KMS-11 (cell line): ENCODE data around the gene SUPT20HL1.

Source experiments
- H2AFZ ChIP-seq: fragments of 200-600 bp; sonication (generic); 2 replicates; pipeline ENCODE4 v1.6.1; 2016; ENCODE audit warnings: antibody characterized with exemption, mixed run types, low read depth
- H3K27ac ChIP-seq: fragments of 200-600 bp; sonication (generic); 2 replicates; pipeline ENCODE4 v1.6.1; 2016; ENCODE audit warnings: mild to moderate bottlenecking, mixed run types
- H3K27me3 ChIP-seq: fragments of 200-600 bp; sonication (generic); 2 replicates; pipeline ENCODE4 v1.6.1; 2017; ENCODE audit warnings: mild to moderate bottlenecking, low read depth, mixed run types, moderate library complexity; ENCODE audit not compliant: insufficient read depth
- H3K36me3 ChIP-seq: fragments of 200-600 bp; sonication (generic); 2 replicates; pipeline ENCODE4 v1.6.1; 2017; ENCODE audit warnings: mild to moderate bottlenecking, mixed run types; ENCODE audit not compliant: insufficient read depth
- H3K4me1 ChIP-seq: fragments of 200-600 bp; sonication (generic); 2 replicates; pipeline ENCODE4 v1.6.1; 2016; ENCODE audit warnings: mild to moderate bottlenecking, low read depth, mixed run types; ENCODE audit not compliant: poor library complexity, severe bottlenecking
- H3K4me2 ChIP-seq: fragments of 200-600 bp; sonication (generic); 2 replicates; pipeline ENCODE4 v1.7.0; 2016; ENCODE audit warnings: mild to moderate bottlenecking, mixed run types
- H3K4me3 ChIP-seq: fragments of 200-600 bp; sonication (generic); IDR thresholded peaks from 2 replicates; pipeline ENCODE4 v1.6.1; 2017; ENCODE audit warnings: low read depth, low read length, mixed read lengths; ENCODE audit not compliant: insufficient read depth
- H3K79me2 ChIP-seq: fragments of 200-600 bp; sonication (generic); 2 replicates; pipeline ENCODE4 v1.6.1; 2016; ENCODE audit warnings: low read depth, mixed run types; ENCODE audit not compliant: insufficient read depth
- H3K9ac ChIP-seq: fragments of 200-600 bp; sonication (generic); 2 replicates; pipeline ENCODE4 v1.6.1; 2016; ENCODE audit warnings: mild to moderate bottlenecking, mixed run types
- H4K20me1 ChIP-seq: fragments of 200-600 bp; sonication (generic); 2 replicates; pipeline ENCODE4 v1.6.1; 2016; ENCODE audit warnings: mild to moderate bottlenecking, mixed run types; ENCODE audit not compliant: insufficient read depth
- TF ChIP-seq, protein P1 (sequence below): fragments of 200-600 bp; sonication (generic); conservative IDR thresholded peaks from 2 replicates; pipeline ENCODE4 v1.6.1; 2017; ENCODE audit warnings: low read depth, mild to moderate bottlenecking, antibody characterized with exemption, low read length, moderate library complexity, mixed read lengths

Gene SUPT20HL1

GRCh38 chrX:24372021-24372763 lies 11.8 kb downstream of the SUPT20HL1 start:
- Histone ChIP-seq H3K4me2 (no peak overlapping the region), H3K9ac (no peak overlapping the region), H3K27me3 (no peaks in the 10 kb centered on the region), H3K27ac (no peak overlapping the region), H3K4me3 (no peak overlapping the region), H3K79me2 (no peaks in the 10 kb centered on the region), H3K36me3 (no peaks in the 10 kb centered on the region), H3K4me1 (no peaks in the 10 kb centered on the region), H2AFZ (no peak overlapping the region), H4K20me1 (no peaks in the 10 kb centered on the region)
- TF ChIP-seq, protein P1, sequence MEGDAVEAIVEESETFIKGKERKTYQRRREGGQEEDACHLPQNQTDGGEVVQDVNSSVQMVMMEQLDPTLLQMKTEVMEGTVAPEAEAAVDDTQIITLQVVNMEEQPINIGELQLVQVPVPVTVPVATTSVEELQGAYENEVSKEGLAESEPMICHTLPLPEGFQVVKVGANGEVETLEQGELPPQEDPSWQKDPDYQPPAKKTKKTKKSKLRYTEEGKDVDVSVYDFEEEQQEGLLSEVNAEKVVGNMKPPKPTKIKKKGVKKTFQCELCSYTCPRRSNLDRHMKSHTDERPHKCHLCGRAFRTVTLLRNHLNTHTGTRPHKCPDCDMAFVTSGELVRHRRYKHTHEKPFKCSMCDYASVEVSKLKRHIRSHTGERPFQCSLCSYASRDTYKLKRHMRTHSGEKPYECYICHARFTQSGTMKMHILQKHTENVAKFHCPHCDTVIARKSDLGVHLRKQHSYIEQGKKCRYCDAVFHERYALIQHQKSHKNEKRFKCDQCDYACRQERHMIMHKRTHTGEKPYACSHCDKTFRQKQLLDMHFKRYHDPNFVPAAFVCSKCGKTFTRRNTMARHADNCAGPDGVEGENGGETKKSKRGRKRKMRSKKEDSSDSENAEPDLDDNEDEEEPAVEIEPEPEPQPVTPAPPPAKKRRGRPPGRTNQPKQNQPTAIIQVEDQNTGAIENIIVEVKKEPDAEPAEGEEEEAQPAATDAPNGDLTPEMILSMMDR = no peak

DNA sequence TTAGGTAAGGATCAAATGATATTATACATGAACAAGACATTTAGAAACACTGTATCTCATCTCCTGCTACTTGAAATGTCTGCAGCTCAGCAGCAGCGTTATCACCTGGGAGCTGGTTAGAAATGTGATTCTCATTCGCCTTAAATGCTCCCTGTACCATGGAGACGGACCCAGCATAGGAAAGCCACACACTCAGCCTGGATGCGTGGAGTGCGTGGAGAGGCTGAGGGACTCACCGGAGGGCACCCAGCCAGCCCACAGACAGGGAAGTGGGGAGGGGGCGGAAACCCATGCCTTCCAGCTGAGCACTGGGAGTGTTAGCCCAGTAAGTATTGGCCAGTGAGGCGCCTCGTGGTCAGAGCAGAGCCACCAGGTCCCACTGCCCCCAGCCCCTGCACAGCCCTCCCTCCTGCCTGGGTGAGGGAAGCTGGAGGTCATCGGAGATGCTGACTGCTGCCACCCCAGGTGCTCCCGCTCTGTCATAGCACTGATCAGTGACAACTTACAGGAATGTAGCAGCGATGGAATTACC lies 15.2 kb downstream of the SUPT20HL1 start:
- no peak overlapping the region for H3K4me3 ChIP-seq
- TF ChIP-seq, protein P1 = no peak
- H3K4me1 ChIP-seq = no peaks in the 10 kb centered on the region

GRCh38 chrX:24376403-24376802 lies 16.0 kb downstream of the SUPT20HL1 start:
- Histone ChIP-seq H3K27me3 (no peaks in the 10 kb centered on the region), H3K9ac (no peak overlapping the region), H3K4me2 (no peak overlapping the region), H3K27ac (no peak overlapping the region), H3K36me3 (no peaks in the 10 kb centered on the region), H3K4me1 (no peaks in the 10 kb centered on the region), H2AFZ (no peak overlapping the region), H4K20me1 (no peaks in the 10 kb centered on the region), H3K79me2 (no peaks in the 10 kb centered on the region), H3K4me3 (no peak overlapping the region)
- TF ChIP-seq, protein P1 = no peak

More for the DNA sequence above, 15.2 kb downstream of the SUPT20HL1 start:
- no peak overlapping the region for H2AFZ ChIP-seq
- no peak overlapping the region for H3K4me2 ChIP-seq
- H3K36me3 ChIP-seq = no peaks in the 10 kb centered on the region
- no peaks in the 10 kb centered on the region for H4K20me1 ChIP-seq
- no peak overlapping the region for H3K27ac ChIP-seq
- H3K27me3 ChIP-seq = no peaks in the 10 kb centered on the region
- H3K79me2 ChIP-seq = no peaks in the 10 kb centered on the region
- no peak overlapping the region for H3K9ac ChIP-seq

DNA sequence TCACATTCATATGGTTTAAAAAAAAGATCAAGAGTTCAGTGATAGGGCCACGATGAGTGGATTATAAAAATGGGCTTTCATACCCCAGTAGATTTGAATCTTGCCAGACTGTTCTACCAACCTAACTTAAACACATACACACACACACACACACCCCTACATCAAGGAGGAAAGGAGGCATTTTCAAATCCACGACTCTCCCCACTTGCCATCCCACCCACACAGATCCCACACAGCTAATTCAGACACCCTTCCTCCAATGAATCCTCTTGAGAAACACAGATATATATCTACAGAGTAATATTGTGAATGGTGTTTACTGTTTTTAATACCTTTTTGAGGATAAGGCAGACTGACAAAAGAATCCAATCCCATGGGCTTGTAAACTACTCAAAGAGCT lies 16.8 kb downstream of the SUPT20HL1 start:
- no peaks in the 10 kb centered on the region for H3K79me2 ChIP-seq
- no peak overlapping the region for H3K9ac ChIP-seq
- no peaks in the 10 kb centered on the region for H4K20me1 ChIP-seq
- no peak overlapping the region for H2AFZ ChIP-seq
- no peak overlapping the region for H3K4me2 ChIP-seq
- no peaks in the 10 kb centered on the region for H3K27me3 ChIP-seq
- no peaks in the 10 kb centered on the region for H3K4me1 ChIP-seq
- no peak overlapping the region for H3K4me3 ChIP-seq
- H3K27ac ChIP-seq = no peak overlapping the region
- H3K36me3 ChIP-seq = no peaks in the 10 kb centered on the region
- TF ChIP-seq, protein P1 = no peak
